AG10803 (cell line): Measurements from ENCODE around the gene PLXDC1.
"Not testable (repeated sequence)": the region's sequence is repeated elsewhere in the genome, so short reads cannot be mapped to it uniquely, and the experiment has no call there.

Experiments
- DNase-seq: peaks from one replicate; pipeline ENCODE4 v3.0.0; 2010; ENCODE audit warnings: low read depth
- H3K4me3 ChIP-seq: 2 replicates; pipeline ENCODE4 v1.5.1; 2011; ENCODE audit warnings: mild to moderate bottlenecking, low read length, control low read depth
- CTCF ChIP-seq: conservative IDR thresholded peaks from 2 replicates; pipeline ENCODE4 v1.5.1; 2011; ENCODE audit warnings: mild to moderate bottlenecking, low read length, control low read depth, inconsistent platforms

Gene PLXDC1

GRCh38 chr17:39125143-39125875, 26.1 kb downstream of the PLXDC1 start:
- TF ChIP-seq CTCF = no peak
- DNase-seq = no peak

GRCh38 chr17:39123627-39124026, 27.8 kb downstream of the PLXDC1 start:
- H3K4me3 ChIP-seq = no peak overlapping the region
- TF ChIP-seq CTCF = no peak
- DNase-seq = no peak

More at GRCh38 chr17:39125143-39125875, 26.1 kb downstream of the PLXDC1 start:
- H3K4me3 ChIP-seq = no peak overlapping the region

GRCh38 chr17:39122991-39123390, 28.4 kb downstream of the PLXDC1 start:
- no peak for DNase-seq
- no peak for TF ChIP-seq CTCF
- H3K4me3 ChIP-seq = no peak overlapping the region

- H3K4me3 ChIP-seq, DNase-seq: not testable (repeated sequence)
Measured at GRCh38 chr17:39121919-39122318, 29.5 kb downstream of the PLXDC1 start.

- no peak for TF ChIP-seq CTCF
- DNase-seq = no peak
- H3K4me3 ChIP-seq = no peak overlapping the region
Measured at GRCh38 chr17:39118674-39119419, 32.6 kb downstream of the PLXDC1 start.

DNA sequence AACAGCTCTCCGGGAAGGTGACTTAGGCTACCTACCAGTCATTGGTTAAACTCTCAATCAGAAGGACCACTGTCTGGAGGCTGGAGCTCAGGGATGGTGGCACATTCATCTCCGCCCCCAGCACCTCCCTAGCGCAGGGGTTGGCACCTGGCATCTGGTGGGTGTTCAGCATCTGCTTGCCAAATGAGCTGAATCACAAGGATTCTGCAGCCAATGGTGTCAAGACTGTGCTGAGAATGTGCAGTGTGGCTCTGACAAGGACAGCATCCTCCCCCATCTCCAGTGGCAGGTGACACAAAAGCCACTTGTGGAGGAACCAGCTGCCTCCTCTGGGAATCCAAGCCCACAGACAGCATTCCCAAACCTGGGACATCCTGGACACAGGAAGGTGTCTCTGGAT, 35.2 kb downstream of the PLXDC1 start:
- no peak for TF ChIP-seq CTCF
- no peak for DNase-seq

DNA sequence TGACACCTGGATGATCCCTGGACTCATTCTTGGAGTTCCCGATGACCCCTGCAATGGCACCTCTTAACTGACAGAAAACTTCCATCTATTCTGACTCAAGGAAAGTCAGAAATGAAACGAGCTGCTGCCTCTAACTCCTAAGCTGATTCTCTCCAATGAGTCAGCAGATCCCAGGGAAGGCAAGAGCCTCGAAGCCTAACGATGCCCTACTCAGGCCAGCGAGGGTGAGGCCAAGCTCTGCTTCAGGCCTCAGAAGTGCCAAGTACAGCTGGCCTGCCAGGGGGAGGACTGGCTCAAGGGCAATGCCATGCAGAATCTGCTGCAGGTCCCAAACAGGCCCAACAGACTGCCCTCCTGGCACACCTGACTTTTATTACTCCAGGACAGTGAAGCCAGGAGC, 36.3 kb downstream of the PLXDC1 start:
- H3K4me3 ChIP-seq = no peak overlapping the region
- DNase-seq = peak; percentile 60
- no peak for TF ChIP-seq CTCF

More for the DNA sequence above, 35.2 kb downstream of the PLXDC1 start:
- H3K4me3 ChIP-seq = no peak overlapping the region
